Measurements from ENCODE around the gene P2RX1.

P2RX1 gene

DNA sequence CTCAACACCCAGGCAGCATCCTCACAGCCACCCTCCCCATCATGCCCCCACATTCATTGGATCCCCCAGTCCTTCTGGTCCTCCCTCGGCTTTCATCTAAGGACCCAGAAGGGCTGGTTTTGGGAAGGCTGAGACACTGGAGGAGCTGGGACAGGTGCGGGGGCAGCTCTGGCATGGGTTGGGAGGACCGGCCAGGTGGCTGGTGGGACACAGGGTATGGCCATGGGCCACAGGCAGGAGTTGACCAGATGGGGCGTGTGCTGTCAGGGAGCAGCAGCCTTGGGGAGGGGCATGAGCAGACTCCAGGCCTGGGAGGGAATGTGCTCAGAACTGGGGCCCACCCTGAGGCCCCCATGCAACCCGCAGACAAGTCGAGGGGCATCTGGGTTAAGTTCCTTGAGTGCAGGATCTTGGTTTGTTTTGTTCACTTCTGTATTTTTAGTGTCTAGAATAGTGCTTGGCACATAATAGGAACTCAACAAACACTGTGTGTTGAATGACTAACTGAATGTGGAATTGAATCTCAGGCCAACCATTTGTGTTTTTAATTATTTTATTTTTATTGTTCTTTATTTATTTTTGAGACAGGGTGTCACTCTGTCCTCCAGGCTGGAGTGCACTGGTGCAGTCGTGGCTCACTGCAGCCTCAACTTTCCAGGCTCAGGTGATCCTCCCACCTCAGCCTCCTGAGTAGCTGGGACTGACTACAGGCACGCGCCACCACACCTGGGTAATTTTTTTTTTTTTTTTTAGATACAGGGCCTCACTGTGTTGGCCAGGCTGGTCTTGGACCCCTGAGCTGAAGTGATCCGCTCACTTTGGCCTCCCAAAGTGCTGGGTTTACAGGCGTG lies 5.6 kb downstream of the P2RX1 start:
- no peak overlapping the region for H4K8ac ChIP-seq (ENCODE audit: low read depth, low read length)
- no peak overlapping the region for H3K4me3 ChIP-seq (ENCODE audit: low read depth, low read length)
- no CpG with 5 or more reads among the region's 11 CpGs for WGBS (ENCODE audit: extremely low coverage, insufficient coverage, insufficient read length)
- H3K27ac ChIP-seq (ENCODE audit: low read depth, low read length): no peak overlapping the region
- no peak overlapping the region for H3K4ac ChIP-seq (ENCODE audit: low read depth, low read length)
- H2AFZ ChIP-seq (ENCODE audit: insufficient read depth, low read length, poor library complexity): no peak overlapping the region
- no peaks in the 10 kb centered on the region for H3K27me3 ChIP-seq (ENCODE audit: insufficient read depth, low read length)
- H3K4me1 ChIP-seq (ENCODE audit: control insufficient read depth in 1 of 2, insufficient read depth in 2 of 2, low read length in 2 of 2): no peaks in the 10 kb centered on the region
- H2BK5ac ChIP-seq (ENCODE audit: low read depth, low read length, poor library complexity): no peak overlapping the region
- no peak overlapping the region for H4K91ac ChIP-seq (ENCODE audit: low read depth, low read length)
- no peak overlapping the region for H3K9ac ChIP-seq (ENCODE audit: low read length)
- no peak overlapping the region for H3K23ac ChIP-seq (ENCODE audit: low read length)
- H3K4me2 ChIP-seq (ENCODE audit: low read length): no peak overlapping the region
- no peak for DNase-seq
- H3K9me3 ChIP-seq (ENCODE audit: insufficient read depth, low read depth, low read length): no peaks in the 10 kb centered on the region
- no peak overlapping the region for H2BK120ac ChIP-seq (ENCODE audit: insufficient read depth, low read length, poor library complexity)
- H4K12ac ChIP-seq (ENCODE audit: low read depth, low read length): no peak overlapping the region
- H2BK12ac ChIP-seq (ENCODE audit: low read length): no peak overlapping the region
- no peaks in the 10 kb centered on the region for H3K79me1 ChIP-seq (ENCODE audit: low read length)
- H3K36me3 ChIP-seq (ENCODE audit: control insufficient read depth in 1 of 2, insufficient read depth in 2 of 2, low read length in 2 of 2): no peaks in the 10 kb centered on the region
- H2AK5ac ChIP-seq (ENCODE audit: low read length): no peak overlapping the region
- no peak overlapping the region for H3K18ac ChIP-seq (ENCODE audit: low read length)
- H3K14ac ChIP-seq (ENCODE audit: low read length): no peak overlapping the region
- no peaks in the 10 kb centered on the region for H3K79me2 ChIP-seq (ENCODE audit: control insufficient read depth, insufficient read depth, low read length, poor library complexity)

- no peaks in the 10 kb centered on the region for H3K79me1 ChIP-seq (ENCODE audit: low read length)
- H2AFZ ChIP-seq (ENCODE audit: insufficient read depth, low read length, poor library complexity): no peak overlapping the region
- no peak overlapping the region for H2BK5ac ChIP-seq (ENCODE audit: low read depth, low read length, poor library complexity)
- no peaks in the 10 kb centered on the region for H3K36me3 ChIP-seq (ENCODE audit: control insufficient read depth in 1 of 2, insufficient read depth in 2 of 2, low read length in 2 of 2)
- H2AK5ac ChIP-seq (ENCODE audit: low read length): no peak overlapping the region
- no peak overlapping the region for H4K12ac ChIP-seq (ENCODE audit: low read depth, low read length)
- no peaks in the 10 kb centered on the region for H3K79me2 ChIP-seq (ENCODE audit: control insufficient read depth, insufficient read depth, low read length, poor library complexity)
- H3K9ac ChIP-seq (ENCODE audit: low read length): no peak overlapping the region
- H3K4me2 ChIP-seq (ENCODE audit: low read length): no peak overlapping the region
- no peak overlapping the region for H3K23ac ChIP-seq (ENCODE audit: low read length)
- no peak overlapping the region for H4K91ac ChIP-seq (ENCODE audit: low read depth, low read length)
- H3K27me3 ChIP-seq (ENCODE audit: insufficient read depth, low read length): no peaks in the 10 kb centered on the region
- no peak overlapping the region for H2BK120ac ChIP-seq (ENCODE audit: insufficient read depth, low read length, poor library complexity)
- no peak for DNase-seq
- no peak overlapping the region for H3K14ac ChIP-seq (ENCODE audit: low read length)
- H3K27ac ChIP-seq (ENCODE audit: low read depth, low read length): no peak overlapping the region
- no peak overlapping the region for H3K18ac ChIP-seq (ENCODE audit: low read length)
- WGBS (ENCODE audit: extremely low coverage, insufficient coverage, insufficient read length): no CpG with 5 or more reads among the region's 12 CpGs
- no peaks in the 10 kb centered on the region for H3K4me1 ChIP-seq (ENCODE audit: control insufficient read depth in 1 of 2, insufficient read depth in 2 of 2, low read length in 2 of 2)
- no peak overlapping the region for H3K4me3 ChIP-seq (ENCODE audit: low read depth, low read length)
- H3K9me3 ChIP-seq (ENCODE audit: insufficient read depth, low read depth, low read length): no peaks in the 10 kb centered on the region
- no peak overlapping the region for H4K8ac ChIP-seq (ENCODE audit: low read depth, low read length)
- no peak overlapping the region for H2BK12ac ChIP-seq (ENCODE audit: low read length)
- H3K4ac ChIP-seq (ENCODE audit: low read depth, low read length): no peak overlapping the region
Observed at GRCh38 chr17:3909257-3909656, 7.0 kb downstream of the P2RX1 start.

DNA sequence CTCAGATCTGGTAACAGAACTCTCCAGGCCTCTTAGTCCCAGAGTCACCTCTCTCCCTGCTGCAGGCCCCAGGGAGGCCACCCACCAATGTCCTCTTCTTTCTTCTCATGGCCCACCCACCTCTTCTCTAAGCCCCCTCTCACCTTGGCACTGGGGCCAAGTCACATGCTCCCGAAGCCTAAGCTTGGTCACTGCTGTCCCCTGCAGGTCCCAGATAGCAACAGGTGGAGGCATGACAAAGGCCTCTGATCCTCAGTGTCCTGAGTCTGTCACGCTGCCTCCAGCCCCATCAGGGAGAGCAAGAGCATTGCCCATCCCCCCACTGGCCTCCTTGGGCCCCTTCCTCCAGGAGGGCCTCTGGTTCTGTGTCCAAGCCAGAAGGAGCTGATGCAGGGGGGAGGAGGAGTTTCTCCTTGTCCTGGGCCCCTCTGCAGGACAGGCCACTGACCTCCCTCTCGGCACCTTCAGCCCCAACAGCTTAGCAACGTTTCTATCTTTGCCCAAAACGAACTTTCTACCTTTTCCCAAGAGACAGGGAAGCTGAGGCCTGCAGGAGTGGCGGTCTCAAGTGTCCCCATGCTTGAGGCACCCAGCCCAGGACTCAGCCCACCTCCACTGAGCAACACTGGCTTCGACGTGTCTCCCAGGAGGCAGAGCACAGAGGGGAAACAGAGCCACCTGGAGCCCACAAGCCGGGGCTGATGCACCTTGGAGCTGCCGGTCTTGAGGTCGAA lies 8.6 kb downstream of the P2RX1 start:
- Histone ChIP-seq H4K91ac (ENCODE audit: low read depth, low read length) (no peak overlapping the region), H3K9ac (ENCODE audit: low read length) (no peak overlapping the region), H3K18ac (ENCODE audit: low read length) (no peak overlapping the region), H3K14ac (ENCODE audit: low read length) (no peak overlapping the region), H2AK5ac (ENCODE audit: low read length) (no peak overlapping the region), H3K23ac (ENCODE audit: low read length) (no peak overlapping the region), H3K27ac (ENCODE audit: low read depth, low read length) (no peak overlapping the region), H2BK120ac (ENCODE audit: insufficient read depth, low read length, poor library complexity) (no peak overlapping the region), H2BK5ac (ENCODE audit: low read depth, low read length, poor library complexity) (no peak overlapping the region), H3K79me1 (ENCODE audit: low read length) (no peaks in the 10 kb centered on the region), H3K4me2 (ENCODE audit: low read length) (no peak overlapping the region), H4K8ac (ENCODE audit: low read depth, low read length) (no peak overlapping the region), H3K79me2 (ENCODE audit: control insufficient read depth, insufficient read depth, low read length, poor library complexity) (no peaks in the 10 kb centered on the region), H3K36me3 (ENCODE audit: control insufficient read depth in 1 of 2, insufficient read depth in 2 of 2, low read length in 2 of 2) (no peaks in the 10 kb centered on the region), H2AFZ (ENCODE audit: insufficient read depth, low read length, poor library complexity) (no peak overlapping the region), H3K4ac (ENCODE audit: low read depth, low read length) (no peak overlapping the region), H3K4me1 (ENCODE audit: control insufficient read depth in 1 of 2, insufficient read depth in 2 of 2, low read length in 2 of 2) (no peaks in the 10 kb centered on the region), H3K9me3 (ENCODE audit: insufficient read depth, low read depth, low read length) (no peaks in the 10 kb centered on the region), H4K12ac (ENCODE audit: low read depth, low read length) (no peak overlapping the region), H3K27me3 (ENCODE audit: insufficient read depth, low read length) (no peaks in the 10 kb centered on the region), H2BK12ac (ENCODE audit: low read length) (no peak overlapping the region), H3K4me3 (ENCODE audit: low read depth, low read length) (no peak overlapping the region)
- DNase-seq: no peak
- no CpG with 5 or more reads among the region's 11 CpGs for WGBS (ENCODE audit: extremely low coverage, insufficient coverage, insufficient read length)

- H2BK5ac ChIP-seq (ENCODE audit: low read depth, low read length, poor library complexity): no peak overlapping the region
- no peak overlapping the region for H2AFZ ChIP-seq (ENCODE audit: insufficient read depth, low read length, poor library complexity)
- H3K18ac ChIP-seq (ENCODE audit: low read length): no peak overlapping the region
- no peak overlapping the region for H4K12ac ChIP-seq (ENCODE audit: low read depth, low read length)
- H2AK5ac ChIP-seq (ENCODE audit: low read length): no peak overlapping the region
- no peaks in the 10 kb centered on the region for H3K27me3 ChIP-seq (ENCODE audit: insufficient read depth, low read length)
- no peaks in the 10 kb centered on the region for H3K79me1 ChIP-seq (ENCODE audit: low read length)
- H3K9me3 ChIP-seq (ENCODE audit: insufficient read depth, low read depth, low read length): no peaks in the 10 kb centered on the region
- no peaks in the 10 kb centered on the region for H3K79me2 ChIP-seq (ENCODE audit: control insufficient read depth, insufficient read depth, low read length, poor library complexity)
- no peak overlapping the region for H3K14ac ChIP-seq (ENCODE audit: low read length)
- no peak overlapping the region for H4K8ac ChIP-seq (ENCODE audit: low read depth, low read length)
- no peak overlapping the region for H4K91ac ChIP-seq (ENCODE audit: low read depth, low read length)
- no peak overlapping the region for H2BK12ac ChIP-seq (ENCODE audit: low read length)
- H3K4me2 ChIP-seq (ENCODE audit: low read length): no peak overlapping the region
- H3K4me3 ChIP-seq (ENCODE audit: low read depth, low read length): no peak overlapping the region
- no peak overlapping the region for H2BK120ac ChIP-seq (ENCODE audit: insufficient read depth, low read length, poor library complexity)
- DNase-seq: no peak
- H3K9ac ChIP-seq (ENCODE audit: low read length): no peak overlapping the region
- no CpG with 5 or more reads among the region's 4 CpGs for WGBS (ENCODE audit: extremely low coverage, insufficient coverage, insufficient read length)
- H3K4ac ChIP-seq (ENCODE audit: low read depth, low read length): no peak overlapping the region
- no peak overlapping the region for H3K23ac ChIP-seq (ENCODE audit: low read length)
- H3K36me3 ChIP-seq (ENCODE audit: control insufficient read depth in 1 of 2, insufficient read depth in 2 of 2, low read length in 2 of 2): no peaks in the 10 kb centered on the region
- no peaks in the 10 kb centered on the region for H3K4me1 ChIP-seq (ENCODE audit: control insufficient read depth in 1 of 2, insufficient read depth in 2 of 2, low read length in 2 of 2)
- no peak overlapping the region for H3K27ac ChIP-seq (ENCODE audit: low read depth, low read length)
Observed at GRCh38 chr17:3906881-3907280, 9.4 kb downstream of the P2RX1 start.

Measured in trophoblast cell (in vitro differentiated cells and primary cell).